SK-N-MC (cell line): ENCODE data around the gene HUNK.

ENCODE experiments used
- DNase-seq: peaks from one replicate; pipeline ENCODE4 v3.0.0-alpha.2; 2011; ENCODE audit warnings: low read depth, low spot score
- H3K27ac ChIP-seq: fragments of 200-600 bp; sonication (generic); 2 replicates; pipeline ENCODE4 v1.5.1; 2016; ENCODE audit warnings: mixed run types
- H3K36me3 ChIP-seq: fragments of 200-600 bp; sonication (generic); 2 replicates; pipeline ENCODE4 v1.6.1; 2017; ENCODE audit warnings: antibody characterized with exemption, low read length, mixed read lengths; ENCODE audit not compliant: insufficient read depth
- H3K4me3 ChIP-seq: fragments of 200-600 bp; sonication (generic); 2 replicates; pipeline ENCODE4 v1.5.1; 2016
- H3K9ac ChIP-seq: fragments of 200-600 bp; sonication (generic); 2 replicates; pipeline ENCODE4 v1.8.0; 2017; ENCODE audit warnings: mixed run types, mixed read lengths; ENCODE audit not compliant: insufficient read length
- H3K9me3 ChIP-seq: fragments of 200-600 bp; sonication (generic); 2 replicates; pipeline ENCODE4 v1.6.1; 2017; ENCODE audit warnings: low read depth, mild to moderate bottlenecking, antibody characterized with exemption, low read length, moderate library complexity, mixed read lengths
- EZH2 ChIP-seq: fragments of 200-600 bp; sonication (generic); IDR thresholded peaks from one replicate; pipeline ENCODE4 v1.6.1; 2017; ENCODE audit warnings: antibody characterized with exemption
- FOXP2 ChIP-seq: optimal IDR thresholded peaks from 2 replicates; pipeline ENCODE3; 2011; ENCODE audit warnings: mild to moderate bottlenecking, moderate library complexity; ENCODE audit not compliant: insufficient read depth; ENCODE audit errors: extremely low read length, control extremely low read depth
- POLR2AphosphoS5 ChIP-seq: IDR thresholded peaks from 2 replicates; pipeline ENCODE4 v1.6.1; 2012; ENCODE audit warnings: mild to moderate bottlenecking, low read depth, low read length, borderline replicate concordance

The HUNK gene

GRCh38 chr21:31872452-31873274 lies at the start of gene HUNK:
Gene HUNK (plus strand): TSS chr21:31873020. CDS start chr21:31873675, 655 bp downstream.
- TF ChIP-seq EZH2 (no peak), POLR2AphosphoS5 (no peak), FOXP2 (no peak)
- H3K9me3 ChIP-seq: no peaks in the 10 kb centered on the region
- H3K27ac ChIP-seq: no peak within 1 kb of the TSS
- H3K9ac ChIP-seq: no peak within 1 kb of the TSS
- no peak for DNase-seq
- H3K36me3 ChIP-seq: no peaks in the 10 kb centered on the region
- H3K4me3 ChIP-seq: peak within 1 kb of the TSS; percentile 65

- DNase-seq: no peak
- H3K36me3 ChIP-seq: no peaks in the 10 kb centered on the region
- no peak overlapping the region for H3K9ac ChIP-seq
- TF ChIP-seq FOXP2 (no peak), EZH2 (no peak), POLR2AphosphoS5 (no peak)
- H3K9me3 ChIP-seq: no peaks in the 10 kb centered on the region
- no peak overlapping the region for H3K27ac ChIP-seq
- H3K4me3 ChIP-seq: no peak overlapping the region
Observed at GRCh38 chr21:31829736-31830472, 42.9 kb upstream of the HUNK start.

DNA sequence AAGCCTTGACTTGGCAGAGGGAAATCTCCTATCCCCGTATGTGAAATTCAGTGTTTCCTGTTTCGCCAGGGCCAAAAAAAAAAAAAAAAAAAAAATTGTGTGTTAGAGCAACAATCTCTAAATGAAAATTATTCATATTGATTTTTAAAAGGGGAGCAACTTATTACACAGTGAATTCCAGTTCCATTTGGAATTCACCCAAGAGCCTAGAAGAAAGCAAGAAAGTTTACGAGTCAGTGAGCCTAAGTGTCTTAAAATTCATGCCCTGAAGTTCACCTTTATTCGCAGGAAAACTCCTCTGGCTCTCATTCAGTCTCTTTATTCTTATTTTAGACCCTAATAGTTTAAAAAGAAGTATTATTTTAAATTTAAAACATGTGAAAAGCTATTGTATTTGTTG lies 42.1 kb upstream of the HUNK start:
- Histone ChIP-seq H3K9ac (no peak overlapping the region), H3K4me3 (no peak overlapping the region), H3K27ac (no peak overlapping the region), H3K9me3 (no peaks in the 10 kb centered on the region), H3K36me3 (no peaks in the 10 kb centered on the region)
- TF ChIP-seq POLR2AphosphoS5: no peak
- TF ChIP-seq EZH2: no peak
- no peak for TF ChIP-seq FOXP2
- DNase-seq: no peak

- Histone ChIP-seq H3K36me3 (no peaks in the 10 kb centered on the region), H3K9ac (no peak overlapping the region), H3K9me3 (no peaks in the 10 kb centered on the region), H3K4me3 (no peak overlapping the region), H3K27ac (no peak overlapping the region)
- TF ChIP-seq FOXP2 (no peak), EZH2 (no peak), POLR2AphosphoS5 (no peak)
- no peak for DNase-seq
Observed at GRCh38 chr21:31837041-31837440, 35.8 kb upstream of the HUNK start.

DNA sequence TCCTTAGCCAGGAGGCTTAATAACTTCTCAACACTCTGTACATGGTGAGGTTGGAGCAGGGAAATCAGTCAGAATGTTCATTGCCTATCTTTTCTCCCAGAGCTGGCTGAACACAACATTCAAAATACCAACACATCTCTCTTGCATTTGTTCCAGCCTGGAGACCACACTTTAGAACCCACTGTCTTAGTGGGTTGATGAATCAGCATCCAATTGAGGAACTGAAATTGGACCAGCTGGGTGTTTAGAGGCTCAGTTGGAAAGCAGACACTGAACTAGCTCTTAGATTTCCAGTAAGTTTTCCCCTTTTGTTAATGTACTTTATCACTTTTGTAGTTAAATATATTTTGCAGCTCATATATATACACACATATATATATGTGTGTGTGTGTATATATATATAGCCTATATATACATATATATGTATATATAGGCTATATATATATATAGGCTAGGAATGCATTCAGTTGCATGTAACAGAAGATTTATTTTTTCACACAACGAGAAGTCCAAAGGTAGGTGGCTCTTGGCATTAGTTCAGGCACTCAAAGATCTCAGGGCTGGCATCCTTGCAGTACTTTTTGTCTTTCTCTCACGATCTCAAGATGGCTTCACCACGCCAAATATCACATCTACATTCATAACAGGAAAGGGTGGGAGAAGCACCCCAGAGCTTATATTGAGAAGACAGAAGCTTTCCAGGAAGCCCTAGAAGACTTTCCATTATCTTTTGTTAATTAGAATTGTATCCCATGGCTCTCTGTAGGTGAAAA lies 35.0 kb upstream of the HUNK start:
- TF ChIP-seq FOXP2: no peak
- TF ChIP-seq POLR2AphosphoS5: no peak
- TF ChIP-seq EZH2: no peak
- Histone ChIP-seq H3K9ac (no peak overlapping the region), H3K9me3 (no peaks in the 10 kb centered on the region), H3K27ac (no peak overlapping the region), H3K4me3 (no peak overlapping the region), H3K36me3 (no peaks in the 10 kb centered on the region)
- no peak for DNase-seq

- no peak overlapping the region for H3K27ac ChIP-seq
- TF ChIP-seq FOXP2: no peak
- no peak for DNase-seq
Observed at GRCh38 chr21:31838586-31839355, 34.0 kb upstream of the HUNK start.

DNA sequence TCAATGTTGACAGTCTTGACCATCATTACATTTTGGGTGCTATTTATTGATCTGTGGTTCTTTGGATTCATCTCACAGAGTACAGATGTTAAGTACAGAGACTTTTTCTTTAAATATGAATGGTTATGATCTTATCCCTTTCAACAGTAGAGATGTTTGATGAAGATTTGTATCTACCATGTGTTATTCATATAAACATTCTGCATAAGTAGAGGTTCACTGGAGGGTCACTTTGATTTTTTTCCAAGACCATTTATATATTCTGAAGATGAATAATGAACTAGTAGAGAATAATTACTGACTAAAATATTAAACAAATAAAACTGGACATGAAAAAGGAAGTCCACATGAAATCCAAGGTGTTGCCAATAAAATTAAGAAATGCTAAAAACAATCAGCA lies 28.6 kb upstream of the HUNK start:
- DNase-seq: no peak
- Histone ChIP-seq H3K36me3 (no peaks in the 10 kb centered on the region), H3K9me3 (no peaks in the 10 kb centered on the region), H3K4me3 (no peak overlapping the region), H3K27ac (no peak overlapping the region), H3K9ac (no peak overlapping the region)
- TF ChIP-seq FOXP2: no peak
- no peak for TF ChIP-seq POLR2AphosphoS5
- no peak for TF ChIP-seq EZH2

More at GRCh38 chr21:31838586-31839355, 34.0 kb upstream of the HUNK start:
- Histone ChIP-seq H3K36me3 (no peaks in the 10 kb centered on the region), H3K9ac (no peak overlapping the region), H3K9me3 (no peaks in the 10 kb centered on the region), H3K4me3 (no peak overlapping the region)

GRCh38 chr21:31845151-31845729 lies 27.6 kb upstream of the HUNK start:
- no peak for DNase-seq
- TF ChIP-seq POLR2AphosphoS5 (no peak), FOXP2 (no peak), EZH2 (no peak)
- Histone ChIP-seq H3K36me3 (no peaks in the 10 kb centered on the region), H3K4me3 (no peak overlapping the region), H3K9me3 (no peaks in the 10 kb centered on the region), H3K27ac (no peak overlapping the region), H3K9ac (no peak overlapping the region)
